ENCODE measurements around the gene OR5AK2. TPM values are rescaled to one million over a fixed set of nuclear protein-coding genes. Genes with fewer than 3 reads are reported as not detected.

The OR5AK2 gene
- total and polyA plus RNA-seq, 4 donors, result not detected

- DNase-seq (no peak), ATAC-seq (ENCODE audit: low FRiP score) (no peak)
- Histone ChIP-seq H3K27ac (ENCODE audit: low read depth in 1 of 2, low read length in 2 of 2) (no peak overlapping the region), H3K4me1 (ENCODE audit: control insufficient read depth in 1 of 2, insufficient read depth in 2 of 2, low read length in 2 of 2) (no peaks in the 10 kb centered on the region), H3K36me3 (ENCODE audit: control insufficient read depth in 1 of 2, insufficient read depth in 2 of 2, low read length in 1 of 2) (no peaks in the 10 kb centered on the region), H3K4me3 (ENCODE audit: low read length in 2 of 2) (no peak overlapping the region), H3K9me3 (ENCODE audit: control insufficient read depth, low read length) (peaks cover 3% of the 10 kb centered on the region), H3K27me3 (ENCODE audit: control insufficient read depth in 1 of 2, insufficient read depth in 2 of 2, low read length in 1 of 2) (no peaks in the 10 kb centered on the region)
- intact Hi-C loops (cut with DNase I), result loop anchor here in 1 of 2 donors (10.0 kb wide), 1 partner anchor 56 kb away; no protein-coding TSS in a partner anchor
- 63 to 77% methylated on average over 2 of the region's 2 CpGs for WGBS, 2 donors
These were observed 2.0 kb downstream of the OR5AK2 start for GRCh38 chr11:56990702-56991101.

GRCh38 chr11:56994532-56994931 lies 5.8 kb downstream of the OR5AK2 start:
- ATAC-seq (ENCODE audit: low FRiP score) (no peak), DNase-seq (no peak)
- Histone ChIP-seq H3K36me3 (ENCODE audit: control insufficient read depth in 1 of 2, insufficient read depth in 2 of 2, low read length in 1 of 2) (no peaks in the 10 kb centered on the region), H3K27ac (ENCODE audit: low read depth in 1 of 2, low read length in 2 of 2) (no peak overlapping the region), H3K4me3 (ENCODE audit: low read length in 2 of 2) (no peak overlapping the region), H3K27me3 (ENCODE audit: control insufficient read depth in 1 of 2, insufficient read depth in 2 of 2, low read length in 1 of 2) (no peaks in the 10 kb centered on the region), H3K9me3 (ENCODE audit: control insufficient read depth, low read length) (peaks cover 3% of the 10 kb centered on the region), H3K4me1 (ENCODE audit: control insufficient read depth in 1 of 2, insufficient read depth in 2 of 2, low read length in 2 of 2) (no peaks in the 10 kb centered on the region)
- intact Hi-C loops (cut with DNase I), result loop anchor here in 1 of 2 donors (10.0 kb wide), 1 partner anchor 60 kb away; no protein-coding TSS in a partner anchor

GRCh38 chr11:57001674-57002401 lies 13.1 kb downstream of the OR5AK2 start:
- Histone ChIP-seq H3K27me3 (ENCODE audit: control insufficient read depth in 1 of 2, insufficient read depth in 2 of 2, low read length in 1 of 2) (no peaks in the 10 kb centered on the region), H3K27ac (ENCODE audit: low read depth in 1 of 2, low read length in 2 of 2) (no peak overlapping the region), H3K4me1 (ENCODE audit: control insufficient read depth in 1 of 2, insufficient read depth in 2 of 2, low read length in 2 of 2) (no peaks in the 10 kb centered on the region), H3K9me3 (ENCODE audit: control insufficient read depth, low read length) (peaks cover 5% of the 10 kb centered on the region), H3K4me3 (ENCODE audit: low read length in 2 of 2) (no peak overlapping the region), H3K36me3 (ENCODE audit: control insufficient read depth in 1 of 2, insufficient read depth in 2 of 2, low read length in 1 of 2) (no peaks in the 10 kb centered on the region)
- ATAC-seq (ENCODE audit: low FRiP score) (no peak), DNase-seq (no peak)
- intact Hi-C loops (cut with DNase I), result no loop called here
- WGBS, 2 donors, result 79 to 81% methylated on average over 14 of the region's 14 CpGs

- Histone ChIP-seq H3K27ac (ENCODE audit: low read depth in 1 of 2, low read length in 2 of 2) (no peak overlapping the region), H3K36me3 (ENCODE audit: control insufficient read depth in 1 of 2, insufficient read depth in 2 of 2, low read length in 1 of 2) (no peaks in the 10 kb centered on the region), H3K4me3 (ENCODE audit: low read length in 2 of 2) (no peak overlapping the region), H3K9me3 (ENCODE audit: control insufficient read depth, low read length) (no peaks in the 10 kb centered on the region), H3K4me1 (ENCODE audit: control insufficient read depth in 1 of 2, insufficient read depth in 2 of 2, low read length in 2 of 2) (no peaks in the 10 kb centered on the region), H3K27me3 (ENCODE audit: control insufficient read depth in 1 of 2, insufficient read depth in 2 of 2, low read length in 1 of 2) (no peaks in the 10 kb centered on the region)
- DNase-seq (no peak), ATAC-seq (ENCODE audit: low FRiP score) (no peak)
- 82 to 87% methylated on average over 3 of the region's 3 CpGs for WGBS, 2 donors
- intact Hi-C loops (cut with DNase I), result no loop called here
These were observed 19.7 kb downstream of the OR5AK2 start for GRCh38 chr11:57008373-57008772.

- no peak overlapping the region for H3K4me3 ChIP-seq (ENCODE audit: low read length in 2 of 2)
- ATAC-seq (ENCODE audit: low FRiP score) (no peak), DNase-seq (no peak)
- no peaks in the 10 kb centered on the region for H3K4me1 ChIP-seq (ENCODE audit: control insufficient read depth in 1 of 2, insufficient read depth in 2 of 2, low read length in 2 of 2)
- intact Hi-C loops (cut with DNase I), result no loop called here
- H3K27ac ChIP-seq (ENCODE audit: low read depth in 1 of 2, low read length in 2 of 2), result no peak overlapping the region
- no peaks in the 10 kb centered on the region for H3K36me3 ChIP-seq (ENCODE audit: control insufficient read depth in 1 of 2, insufficient read depth in 2 of 2, low read length in 1 of 2)
- WGBS, 2 donors, result 46 to 55% methylated on average over 2 of the region's 2 CpGs
- H3K9me3 ChIP-seq (ENCODE audit: control insufficient read depth, low read length), result no peaks in the 10 kb centered on the region
- no peaks in the 10 kb centered on the region for H3K27me3 ChIP-seq (ENCODE audit: control insufficient read depth in 1 of 2, insufficient read depth in 2 of 2, low read length in 1 of 2)
These were observed 27.0 kb downstream of the OR5AK2 start for GRCh38 chr11:57015679-57016078.

- no peak for ATAC-seq (ENCODE audit: low FRiP score)
- H3K36me3 ChIP-seq (ENCODE audit: control insufficient read depth in 1 of 2, insufficient read depth in 2 of 2, low read length in 1 of 2), result no peaks in the 10 kb centered on the region
- no peak overlapping the region for H3K27ac ChIP-seq (ENCODE audit: low read depth in 1 of 2, low read length in 2 of 2)
- DNase-seq, result no peak
- no peaks in the 10 kb centered on the region for H3K4me1 ChIP-seq (ENCODE audit: control insufficient read depth in 1 of 2, insufficient read depth in 2 of 2, low read length in 2 of 2)
- H3K9me3 ChIP-seq (ENCODE audit: control insufficient read depth, low read length), result no peaks in the 10 kb centered on the region
- intact Hi-C loops (cut with DNase I), result no loop called here
- no peak overlapping the region for H3K4me3 ChIP-seq (ENCODE audit: low read length in 2 of 2)
- 5 to 10% methylated on average over 2 of the region's 2 CpGs for WGBS, 2 donors
- no peaks in the 10 kb centered on the region for H3K27me3 ChIP-seq (ENCODE audit: control insufficient read depth in 1 of 2, insufficient read depth in 2 of 2, low read length in 1 of 2)
These were observed 42.8 kb downstream of the OR5AK2 start for GRCh38 chr11:57031556-57031955.

Other genes with a start within 250 kb of the OR5AK2 start
- not detected for gene OR9G4, start 240.2 kb upstream of the OR5AK2 start, total RNA-seq
- gene OR9G4, start 240.2 kb upstream of the OR5AK2 start, polyA plus RNA-seq, result not detected
- under 1 TPM in 1 of 2 donors, not detected in 1; 0.21 TPM for gene LRRC55, start 193.0 kb downstream of the OR5AK2 start, total RNA-seq
- under 1 TPM; under 0.01 to 0.05 TPM for gene LRRC55, start 193.0 kb downstream of the OR5AK2 start, polyA plus RNA-seq
- 10 to 100 TPM; 17.8 to 27.7 TPM for gene APLNR, start 248.3 kb downstream of the OR5AK2 start, total RNA-seq
- gene APLNR, start 248.3 kb downstream of the OR5AK2 start, polyA plus RNA-seq, result under 1 TPM in 1 of 2 donors, not detected in 1; 0.23 TPM

Data from aorta (tissue), 5 donors.